Left lung (tissue), 10 donors: ENCODE measurements around the gene NR5A1. TPM values are rescaled to one million over a fixed set of nuclear protein-coding genes. Genes with fewer than 3 reads are reported as not detected.

Source experiments
- ATAC-seq: fragments of 200-7000 bp; cut with Tn5 transposase; one replicate; pipeline ENCODE4 v1.9.1; 2020; ENCODE audit warnings: moderate library complexity
- DNase-seq, 4 donors: peaks; one replicate each; pipeline ENCODE4 v3.0.0-alpha.2; 2013 to 2020
- H3K27ac ChIP-seq, 2 donors: fragments of 200-600 bp; sonication (generic) in 1 of 2; one replicate each; pipeline versions ENCODE4 v1.5.0 to v1.8.0; 2020 to 2021
- H3K27me3 ChIP-seq, 2 donors: fragments of 200-600 bp; sonication (generic) in 1 of 2; one replicate each; pipeline versions ENCODE4 v1.5.0 to v1.8.0; 2020 to 2021
- H3K36me3 ChIP-seq, 2 donors: fragments of 200-600 bp; sonication (generic) in 1 of 2; one replicate each; pipeline versions ENCODE4 v1.5.0 to v1.8.0; 2020 to 2021
- H3K4me1 ChIP-seq, 2 donors: fragments of 200-600 bp; one replicate each; pipeline ENCODE4 v1.8.0; 2021
- H3K4me3 ChIP-seq, 2 donors: fragments of 200-600 bp; sonication (generic) in 1 of 2; one replicate each; pipeline versions ENCODE4 v1.5.0 to v1.8.0; 2020 to 2021; ENCODE audit warnings: mild to moderate bottlenecking in 1 of 2
- H3K9me3 ChIP-seq, 2 donors: fragments of 200-600 bp; sonication (generic) in 1 of 2; one replicate each; pipeline versions ENCODE4 v1.5.0 to v1.8.0; 2020 to 2021
- CTCF ChIP-seq, 2 donors: fragments of 200-600 bp; sonication (generic) in 1 of 2; IDR thresholded peaks; one replicate each; pipeline versions ENCODE4 v1.5.0 to v1.8.0; 2021; ENCODE audit warnings: antibody characterized with exemption in 2 of 2
- intact Hi-C, 2 donors: fragments of 100-400 bp; cut with DNase I; formaldehyde crosslinking; loops; one replicate each; pipeline versions ENCODE4 v1.11.2 to v1.14.2; 2022
- polyA plus RNA-seq, 6 donors: library from polyadenylated mRNA; unstranded; fragments of 120-200 nt; gene quantifications; one replicate each; pipeline ENCODE4 v1.2.1, GENCODE V29; 2013; ENCODE audit not compliant: insufficient read length in 6 of 6
- total RNA-seq, 2 donors: library from RNA; stranded (reverse); fragmentation: NEBNext Ultra II Directional; extraction: Animal tissue kit (Norgen Biotek cat#: 25700); gene quantifications; one replicate each; pipeline ENCODE4 v1.2.1, GENCODE V29; 2021
- donor health status: DM: no; HTN: yes; CAD: no.
- donor health status: DM: no; HTN: no; CAD: no.

The NR5A1 gene
- total and polyA plus RNA-seq, 8 donors = 0.06 to 0.26 (median 0.14) TPM; not detected in 5

GRCh38 chr9:124475158-124475867, 31.9 kb downstream of the NR5A1 start:
- no peak overlapping the region for H3K4me3 ChIP-seq
- no peak overlapping the region for H3K27ac ChIP-seq
- DNase-seq (peak in 1 of 4 donors; percentile 63), ATAC-seq (no peak)
- no peaks in the 10 kb centered on the region for H3K9me3 ChIP-seq
- intact Hi-C loops = no loop called here
- H3K36me3 ChIP-seq = no peaks in the 10 kb centered on the region
- H3K27me3 ChIP-seq = peaks cover 24 to 71% of the 10 kb centered on the region in 2 donors
- H3K4me1 ChIP-seq = peaks cover 0 to 18% of the 10 kb centered on the region in 2 donors
- no peak for TF ChIP-seq CTCF (IDR thresholded peaks at IDR 0.05)

GRCh38 chr9:124474151-124474550, 33.0 kb downstream of the NR5A1 start:
- ATAC-seq (no peak), DNase-seq (peak in 1 of 4 donors; percentile 7)
- Histone ChIP-seq H3K4me3 (no peak overlapping the region), H3K9me3 (no peaks in the 10 kb centered on the region), H3K27ac (no peak overlapping the region), H3K27me3 (peaks cover 24 to 64% of the 10 kb centered on the region in 2 donors), H3K36me3 (no peaks in the 10 kb centered on the region), H3K4me1 (peaks cover 0 to 18% of the 10 kb centered on the region in 2 donors)
- intact Hi-C loops = no loop called here
- TF ChIP-seq CTCF (IDR thresholded peaks at IDR 0.05) = no peak

GRCh38 chr9:124473310-124473709, 33.9 kb downstream of the NR5A1 start:
- intact Hi-C loops = no loop called here
- peaks cover 0 to 18% of the 10 kb centered on the region in 2 donors for H3K4me1 ChIP-seq

GRCh38 chr9:124472770-124473169, 34.4 kb downstream of the NR5A1 start:
- Histone ChIP-seq H3K36me3 (no peaks in the 10 kb centered on the region), H3K27me3 (peaks cover 11 to 51% of the 10 kb centered on the region in 2 donors), H3K4me3 (no peak overlapping the region), H3K27ac (no peak overlapping the region), H3K9me3 (no peaks in the 10 kb centered on the region), H3K4me1 (peaks cover 0 to 14% of the 10 kb centered on the region in 2 donors)
- no peak for TF ChIP-seq CTCF (IDR thresholded peaks at IDR 0.05)
- DNase-seq = peak in 1 of 4 donors; percentile 63
- no peak for ATAC-seq
- intact Hi-C loops = no loop called here

More at GRCh38 chr9:124473310-124473709, 33.9 kb downstream of the NR5A1 start:
- Histone ChIP-seq H3K27ac (no peak overlapping the region), H3K9me3 (no peaks in the 10 kb centered on the region), H3K27me3 (peaks cover 16 to 56% of the 10 kb centered on the region in 2 donors), H3K36me3 (no peaks in the 10 kb centered on the region), H3K4me3 (no peak overlapping the region)
- no peak for TF ChIP-seq CTCF (IDR thresholded peaks at IDR 0.05)
- ATAC-seq (no peak), DNase-seq (peak in 1 of 4 donors; percentile 58)

GRCh38 chr9:124471761-124472160, 35.4 kb downstream of the NR5A1 start:
- intact Hi-C loops = no loop called here
- DNase-seq (peak in 1 of 4 donors; percentile 71), ATAC-seq (no peak)

More at GRCh38 chr9:124471761-124472160, 35.4 kb downstream of the NR5A1 start:
- Histone ChIP-seq H3K27me3 (peaks cover 2 to 43% of the 10 kb centered on the region in 2 donors), H3K9me3 (no peaks in the 10 kb centered on the region), H3K4me3 (no peak overlapping the region), H3K36me3 (no peaks in the 10 kb centered on the region), H3K4me1 (peaks cover 0 to 9% of the 10 kb centered on the region in 2 donors), H3K27ac (no peak overlapping the region)
- TF ChIP-seq CTCF (IDR thresholded peaks at IDR 0.05) = no peak
